Dedifferentiated amniotic fluid mesenchymal stem cell (primary cell): ENCODE measurements around the gene CD1C.
"Not testable (repeated sequence)": the region's sequence is repeated elsewhere in the genome, so short reads cannot be mapped to it uniquely, and the experiment has no call there.

Source experiments
- DNase-seq: peaks from one replicate; pipeline ENCODE4 v3.0.0-alpha.2; 2016; ENCODE audit errors: extremely low spot score

CD1C gene

DNA sequence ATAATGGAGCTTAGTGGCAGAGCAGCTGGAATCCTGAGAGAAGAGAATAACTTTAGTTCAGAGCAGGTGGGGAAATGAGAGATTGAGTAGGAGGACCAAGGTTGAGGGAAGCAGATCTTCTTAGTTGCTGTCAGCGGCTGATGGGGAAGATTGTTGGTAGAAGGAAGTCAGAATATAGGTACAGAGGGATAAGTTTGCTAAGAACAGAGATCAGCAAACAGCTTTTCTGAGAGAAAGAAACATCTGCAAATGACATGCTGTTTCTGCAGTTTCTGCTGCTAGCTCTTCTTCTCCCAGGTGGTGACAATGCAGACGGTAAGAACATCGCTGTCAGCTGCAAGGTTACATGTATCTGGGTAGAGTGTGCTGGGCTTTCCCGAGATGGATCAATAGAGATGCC, at the start of gene CD1C:
TSS of gene CD1C (plus strand) at position 113 of the 400 bp plus-strand sequence. CDS start at position 255, 142 bp downstream.
- no peak for DNase-seq

DNA sequence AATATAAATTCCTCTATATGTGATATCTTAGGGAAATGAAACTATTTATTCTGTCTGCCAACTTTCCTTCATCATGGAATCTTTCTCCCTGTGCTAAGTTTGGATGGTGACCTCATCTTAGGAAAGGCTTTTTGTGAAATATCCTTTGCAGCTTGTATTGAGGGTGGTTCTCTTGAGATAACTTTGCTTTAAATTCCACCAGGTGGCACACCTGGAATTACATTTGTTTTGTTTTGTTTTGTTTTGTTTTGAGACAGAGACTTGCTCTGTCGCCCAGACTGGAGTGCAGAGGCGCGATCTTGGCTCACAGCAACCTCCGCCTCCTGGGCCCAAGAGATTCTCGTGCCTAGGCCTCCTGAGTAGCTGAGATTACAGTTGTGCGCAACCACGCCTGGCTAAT, 43.1 kb upstream of the CD1C start:
- no peak for DNase-seq

DNA sequence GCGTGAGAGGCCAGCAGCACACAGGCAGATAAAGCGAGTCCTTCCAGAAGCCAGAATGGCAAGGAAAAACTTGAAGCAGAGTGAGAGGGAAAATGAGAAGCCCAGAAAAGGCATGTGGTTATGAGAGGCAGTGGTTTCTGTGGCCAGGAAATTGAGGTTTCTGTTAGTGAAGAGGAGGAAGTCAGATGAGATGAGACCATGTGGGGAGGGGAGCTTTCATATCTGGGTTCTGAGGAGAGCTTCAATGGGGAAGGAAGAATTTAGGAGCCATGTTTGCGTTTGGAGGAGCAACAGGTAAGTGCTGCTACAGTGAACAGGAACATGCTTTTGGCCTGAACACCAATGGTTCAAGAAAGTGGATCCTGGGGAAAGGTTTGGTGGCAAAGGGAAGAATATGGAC, 41.6 kb upstream of the CD1C start:
- no peak for DNase-seq

- DNase-seq = no peak
These were observed 41.0 kb upstream of the CD1C start for GRCh38 chr1:158248771-158249170.

GRCh38 chr1:158249646-158250045, 40.1 kb upstream of the CD1C start:
- DNase-seq = no peak

GRCh38 chr1:158251163-158251562, 38.6 kb upstream of the CD1C start:
- DNase-seq = no peak

GRCh38 chr1:158255656-158256055, 34.1 kb upstream of the CD1C start:
- DNase-seq = no peak

DNA sequence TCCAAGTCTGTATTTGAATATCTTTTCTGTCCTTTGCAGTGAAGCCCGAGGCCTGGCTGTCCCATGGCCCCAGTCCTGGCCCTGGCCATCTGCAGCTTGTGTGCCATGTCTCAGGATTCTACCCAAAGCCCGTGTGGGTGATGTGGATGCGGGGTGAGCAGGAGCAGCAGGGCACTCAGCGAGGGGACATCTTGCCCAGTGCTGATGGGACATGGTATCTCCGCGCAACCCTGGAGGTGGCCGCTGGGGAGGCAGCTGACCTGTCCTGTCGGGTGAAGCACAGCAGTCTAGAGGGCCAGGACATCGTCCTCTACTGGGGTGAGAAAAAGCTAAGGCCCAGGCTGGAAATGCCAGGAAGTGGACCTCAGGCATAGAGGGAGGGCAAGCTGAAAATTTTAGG, 33.0 kb upstream of the CD1C start:
- DNase-seq = not testable (repeated sequence)

DNA sequence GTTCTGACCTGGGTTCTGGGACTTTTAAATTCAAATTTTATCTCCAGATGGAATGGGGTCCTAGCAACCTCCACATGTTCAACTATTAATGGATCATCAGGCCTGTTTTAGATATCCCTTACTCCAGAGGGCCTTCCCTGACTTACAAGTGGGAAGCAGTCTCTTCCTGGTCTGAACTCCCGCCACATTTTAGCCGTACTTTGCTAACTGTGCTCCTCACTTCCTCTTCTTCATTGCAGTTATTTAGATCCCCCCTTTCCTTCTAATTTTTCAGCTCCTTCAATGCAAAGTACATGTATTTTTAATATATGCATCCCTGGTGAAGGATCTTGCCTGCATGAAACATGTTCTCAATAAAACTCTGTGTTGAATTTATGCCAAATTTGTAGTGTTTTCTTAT, 31.8 kb upstream of the CD1C start:
- no peak for DNase-seq

DNA sequence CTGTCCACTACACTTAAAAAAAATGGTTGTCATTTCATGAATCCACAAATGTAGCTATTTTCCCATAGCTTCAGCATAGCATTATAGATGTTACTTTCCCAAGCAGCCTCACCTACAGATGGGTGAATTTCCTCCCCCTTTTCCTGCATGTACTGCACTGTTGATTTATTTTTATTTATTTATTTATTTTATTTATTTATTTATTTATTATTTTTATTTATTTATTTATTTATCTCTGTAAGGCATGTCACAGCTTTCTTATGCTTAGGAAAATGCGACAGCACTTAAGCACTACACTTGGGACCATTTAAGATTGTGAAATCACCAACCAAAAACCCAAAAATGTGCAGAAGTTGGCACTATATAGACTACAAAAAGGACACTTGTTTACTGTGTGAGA, 30.6 kb upstream of the CD1C start:
- no peak for DNase-seq

- no peak for DNase-seq
These were observed 17.0 kb upstream of the CD1C start for GRCh38 chr1:158272681-158273080.

DNA sequence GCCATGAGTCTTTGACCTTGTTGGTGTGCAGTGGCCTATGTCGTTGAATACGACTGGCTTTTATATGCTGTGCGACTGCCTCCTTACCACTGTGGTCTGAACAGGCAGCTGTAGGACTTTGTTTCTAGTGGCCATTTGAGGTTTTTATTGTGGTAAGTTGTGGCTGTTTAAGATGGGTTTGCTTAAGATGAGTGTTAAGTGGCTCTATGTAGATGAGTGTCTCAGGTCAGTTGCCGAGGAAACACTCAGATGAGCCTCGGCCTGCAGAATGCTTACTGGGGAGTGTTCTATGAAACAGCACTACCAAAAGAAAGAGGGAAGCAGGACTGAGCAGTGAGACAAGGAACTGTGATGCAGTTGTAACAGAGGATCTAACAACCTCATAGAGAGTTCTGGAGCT, 14.9 kb upstream of the CD1C start:
- no peak for DNase-seq

DNA sequence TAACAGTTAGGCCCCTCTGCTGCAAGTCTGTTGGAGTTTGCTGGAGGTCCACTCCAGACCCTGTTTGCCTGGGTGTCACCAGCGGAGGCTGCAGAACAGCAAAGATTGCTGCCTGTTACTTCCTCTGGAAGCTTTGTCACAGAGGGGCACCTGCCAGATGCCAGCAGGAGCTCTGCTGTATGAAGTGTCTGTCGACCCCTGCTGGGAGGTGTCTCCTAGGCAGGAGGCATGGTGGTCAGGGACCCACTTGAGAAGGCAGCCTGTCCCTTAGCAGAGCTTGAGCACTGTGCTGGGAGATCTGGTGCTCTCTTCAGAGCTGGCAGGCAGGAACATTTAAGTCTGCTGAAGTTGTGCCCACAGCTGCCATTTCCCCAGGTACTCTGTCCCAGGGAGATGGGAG, 7.3 kb upstream of the CD1C start:
- not testable (repeated sequence) for DNase-seq

DNA sequence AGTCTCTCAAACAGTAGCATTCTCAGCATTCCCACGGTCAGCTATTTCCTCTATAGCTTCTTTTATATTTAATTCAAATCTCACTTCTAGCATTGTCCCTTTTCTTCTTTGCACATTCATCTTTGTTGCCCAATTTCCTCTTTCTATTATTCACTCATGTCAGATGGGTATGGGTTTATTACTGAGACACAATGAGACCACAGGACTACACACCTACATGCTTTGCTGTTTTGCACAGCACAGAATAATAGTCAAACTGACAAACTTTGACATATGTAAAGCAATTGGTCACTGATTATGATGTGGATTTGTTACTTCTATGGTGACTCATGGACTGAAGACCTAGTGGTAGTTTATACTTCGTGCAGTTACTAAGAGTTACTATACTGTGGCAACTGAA, 5.8 kb upstream of the CD1C start:
- no peak for DNase-seq

- DNase-seq = no peak
These were observed 3.9 kb upstream of the CD1C start for GRCh38 chr1:158285756-158286241.

- no peak for DNase-seq
These were observed 3.2 kb upstream of the CD1C start for GRCh38 chr1:158286487-158286886.

GRCh38 chr1:158286941-158287346, 2.8 kb upstream of the CD1C start:
- no peak for DNase-seq

- DNase-seq = no peak
These were observed 660 bp downstream of the CD1C start for GRCh38 chr1:158290321-158290844.

DNA sequence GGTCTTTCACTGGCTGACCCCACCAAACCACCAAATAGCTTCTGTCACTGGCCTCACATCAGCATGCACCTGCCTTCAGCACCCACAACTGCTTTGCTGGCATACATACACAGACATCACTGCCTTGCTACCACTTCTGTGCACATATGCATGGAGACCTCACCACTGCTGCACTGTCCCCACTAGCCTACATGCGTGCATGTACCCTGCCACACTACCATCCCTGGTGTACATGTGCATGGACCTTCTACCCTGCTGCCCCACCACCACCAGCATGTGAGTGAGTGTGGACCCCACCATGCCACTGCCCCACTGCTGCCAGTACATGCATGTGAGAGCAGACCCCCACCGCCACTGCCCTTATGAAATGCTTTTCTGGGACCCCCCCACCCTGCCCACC, 6.1 kb downstream of the CD1C start:
- DNase-seq = no peak

DNA sequence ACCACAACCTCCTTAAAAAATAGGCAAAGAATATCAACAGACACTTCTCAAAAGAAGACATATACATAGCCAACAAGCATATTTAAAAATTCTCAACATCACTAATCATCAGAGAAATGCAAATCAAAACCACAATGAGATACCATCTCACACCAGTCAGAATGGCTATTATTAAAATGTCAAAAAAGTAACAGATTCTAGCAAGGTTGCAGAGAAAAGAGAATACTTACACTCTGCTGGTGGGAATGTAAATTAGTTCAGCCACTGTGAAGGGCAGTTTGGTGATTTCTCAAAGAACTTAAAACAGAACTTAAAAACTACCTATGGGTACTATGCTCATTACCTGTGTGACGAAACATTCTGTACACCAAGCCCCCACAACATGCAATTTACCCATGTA, 20.9 kb downstream of the CD1C start:
- no peak for DNase-seq

DNA sequence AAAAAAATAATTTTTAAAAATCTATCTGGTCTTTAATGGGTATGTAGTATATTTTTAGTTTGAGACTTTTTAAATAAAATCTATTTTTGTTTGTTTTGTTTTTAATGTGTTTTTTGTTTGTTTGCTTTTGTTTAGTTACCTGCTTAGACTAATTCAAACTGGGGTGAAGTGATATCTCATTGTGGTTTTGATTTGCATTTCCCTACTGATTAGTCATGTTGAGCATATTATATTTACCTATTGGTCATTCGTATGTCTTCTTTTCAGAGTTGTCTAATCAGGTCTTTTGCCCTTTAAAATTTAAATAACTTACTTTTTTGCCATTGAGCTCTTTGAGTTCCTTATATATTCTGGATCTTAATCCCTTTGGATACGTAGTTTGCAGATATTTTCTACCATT, 21.3 kb downstream of the CD1C start:
- no peak for DNase-seq

GRCh38 chr1:158323866-158324265, 34.1 kb downstream of the CD1C start:
- no peak for DNase-seq

GRCh38 chr1:158324395-158324794, 34.7 kb downstream of the CD1C start:
- no peak for DNase-seq

DNA sequence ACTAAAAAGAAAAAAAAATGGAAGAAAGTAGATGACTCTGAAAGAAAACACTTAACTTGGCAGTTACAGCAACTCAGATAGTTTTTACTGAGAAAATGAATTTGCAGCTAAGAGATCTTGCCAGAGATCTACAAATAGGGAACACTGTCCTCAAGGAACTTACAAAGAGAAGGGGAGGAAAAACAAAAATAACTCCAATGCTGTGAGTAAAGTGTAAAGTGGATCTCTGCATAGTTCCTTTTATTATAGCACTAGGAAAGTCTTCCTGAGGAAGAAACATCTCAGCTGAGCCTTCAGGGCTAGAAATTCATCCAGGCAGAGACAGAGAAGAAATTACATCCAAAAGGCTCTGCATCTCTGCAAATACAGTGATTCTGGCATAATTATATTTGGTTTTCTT, 37.8 kb downstream of the CD1C start:
- no peak for DNase-seq
